Measurements from ENCODE around the gene POMT1. TPM values are rescaled to one million over a fixed set of nuclear protein-coding genes. Genes with fewer than 3 reads are reported as not detected.

Gene POMT1
- total RNA-seq, 1 donor from 2014 or later: 57.6 TPM

GRCh38 chr9:131480258-131480657, 22.5 kb upstream of the POMT1 start:
- Mint-ChIP-seq H3K36me3 (ENCODE audit: low read depth, unreplicated experiment) (peaks cover 55% of the 10 kb centered on the region), H3K27ac (ENCODE audit: unreplicated experiment) (no peak overlapping the region), H3K9me3 (ENCODE audit: unreplicated experiment) (no peaks in the 10 kb centered on the region), H3K4me1 (ENCODE audit: unreplicated experiment) (no peaks in the 10 kb centered on the region), H3K27me3 (ENCODE audit: unreplicated experiment) (peaks cover 28% of the 10 kb centered on the region), H3K4me3 (ENCODE audit: unreplicated experiment) (no peak overlapping the region)
- TF ChIP-seq CTCF (IDR thresholded peaks at IDR 0.05; ENCODE audit: unreplicated experiment): no peak
- DNase-seq (ENCODE audit: low spot score): no peak

- Mint-ChIP-seq H3K9me3 (ENCODE audit: unreplicated experiment) (no peaks in the 10 kb centered on the region), H3K27ac (ENCODE audit: unreplicated experiment) (peak overlapping the region; percentile 73)
Measured at GRCh38 chr9:131481441-131482342, 21.0 kb upstream of the POMT1 start.

GRCh38 chr9:131482343-131483006, 20.2 kb upstream of the POMT1 start:
- Mint-ChIP-seq H3K4me3 (ENCODE audit: unreplicated experiment) (peak overlapping the region; percentile 85), H3K4me1 (ENCODE audit: unreplicated experiment) (no peaks in the 10 kb centered on the region), H3K27ac (ENCODE audit: unreplicated experiment) (peak overlapping the region; percentile 73), H3K9me3 (ENCODE audit: unreplicated experiment) (no peaks in the 10 kb centered on the region), H3K36me3 (ENCODE audit: low read depth, unreplicated experiment) (peaks cover 70% of the 10 kb centered on the region), H3K27me3 (ENCODE audit: unreplicated experiment) (peaks cover 26% of the 10 kb centered on the region)
- no peak for TF ChIP-seq CTCF (IDR thresholded peaks at IDR 0.05; ENCODE audit: unreplicated experiment)
- no peak for DNase-seq (ENCODE audit: low spot score)

More at GRCh38 chr9:131481441-131482342, 21.0 kb upstream of the POMT1 start:
- H3K36me3 Mint-ChIP-seq (ENCODE audit: low read depth, unreplicated experiment): peaks cover 62% of the 10 kb centered on the region
- no peaks in the 10 kb centered on the region for H3K4me1 Mint-ChIP-seq (ENCODE audit: unreplicated experiment)
- peaks cover 24% of the 10 kb centered on the region for H3K27me3 Mint-ChIP-seq (ENCODE audit: unreplicated experiment)
- no peak for DNase-seq (ENCODE audit: low spot score)
- no peak for TF ChIP-seq CTCF (IDR thresholded peaks at IDR 0.05; ENCODE audit: unreplicated experiment)
- H3K4me3 Mint-ChIP-seq (ENCODE audit: unreplicated experiment): peak overlapping the region; percentile 85

DNA sequence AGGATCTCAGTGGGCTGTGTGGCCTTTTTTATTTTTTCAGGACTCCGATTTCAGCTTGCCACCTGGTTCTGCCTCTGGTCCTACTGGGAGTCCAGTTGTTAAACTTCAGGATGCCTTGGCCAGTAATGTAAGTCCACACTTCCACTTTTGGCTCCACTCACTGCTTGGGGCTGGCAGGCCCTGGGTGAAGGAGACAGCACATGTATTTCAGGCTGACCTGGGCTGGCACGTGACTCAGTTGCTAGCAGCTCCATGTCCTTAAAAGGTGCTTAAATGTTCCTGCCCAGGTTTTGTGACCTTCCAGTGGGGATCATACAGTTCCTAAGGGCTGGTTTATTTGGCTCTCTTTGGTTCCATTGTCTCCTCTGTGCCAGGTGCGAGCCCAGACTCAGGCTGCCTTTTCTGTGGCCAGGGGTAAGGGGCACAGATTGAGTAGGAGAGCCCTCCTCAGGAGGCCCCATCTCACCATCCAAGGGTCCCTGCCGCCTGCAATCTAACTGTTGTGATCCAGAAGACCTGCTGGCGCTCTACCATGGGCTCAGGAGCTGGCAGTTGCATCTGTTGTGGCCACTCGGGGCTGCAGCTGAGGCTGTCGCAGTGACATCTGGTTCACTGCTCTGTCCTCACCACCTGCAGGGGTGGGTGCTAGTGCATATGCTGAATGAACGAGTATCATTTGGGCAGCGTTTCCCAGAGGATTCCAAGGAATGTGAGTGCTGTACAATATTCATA, 19.2 kb upstream of the POMT1 start:
- Mint-ChIP-seq H3K36me3 (ENCODE audit: low read depth, unreplicated experiment) (peaks cover 76% of the 10 kb centered on the region), H3K4me1 (ENCODE audit: unreplicated experiment) (no peaks in the 10 kb centered on the region), H3K27me3 (ENCODE audit: unreplicated experiment) (peaks cover 28% of the 10 kb centered on the region), H3K9me3 (ENCODE audit: unreplicated experiment) (no peaks in the 10 kb centered on the region), H3K27ac (ENCODE audit: unreplicated experiment) (no peak overlapping the region), H3K4me3 (ENCODE audit: unreplicated experiment) (no peak overlapping the region)
- DNase-seq (ENCODE audit: low spot score): no peak
- TF ChIP-seq CTCF (IDR thresholded peaks at IDR 0.05; ENCODE audit: unreplicated experiment): no peak
